ENCODE data around the gene PRKCH. TPM values are rescaled to one million over a fixed set of nuclear protein-coding genes. Genes with fewer than 3 reads are reported as not detected.
"Not testable (repeated sequence)": the region's sequence is repeated elsewhere in the genome, so short reads cannot be mapped to it uniquely, and the experiment has no call there.

The PRKCH gene
- total and polyA plus RNA-seq, 3 donors from 2014 or later: 15.0 to 26.8 (median 25.4) TPM

DNA sequence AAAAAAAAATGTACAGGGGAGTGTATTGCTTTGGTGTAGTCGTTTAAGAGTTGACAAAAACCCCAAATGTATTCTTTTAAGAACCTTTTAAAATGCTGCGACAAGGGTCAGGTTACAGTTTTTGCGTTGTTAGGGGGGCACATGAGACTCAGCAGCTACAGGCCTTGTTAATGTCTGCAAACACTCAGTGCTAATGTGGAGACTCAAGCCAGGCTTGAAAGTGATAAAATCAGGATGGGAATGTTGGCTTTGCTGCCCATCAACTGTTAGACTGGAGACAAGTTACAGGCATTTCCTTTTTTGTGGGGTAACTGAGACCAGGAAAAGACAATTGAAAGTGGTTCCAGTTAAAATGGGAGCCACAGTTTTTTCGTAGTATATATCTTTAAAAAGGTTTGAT lies 84.8 kb downstream of the PRKCH start:
- intact Hi-C loops (cut with DNase I; ENCODE audit: low total_unique reads): no loop called here
- Histone ChIP-seq H3K9me3 (no peaks in the 10 kb centered on the region), H3K27ac (no peak overlapping the region), H3K36me3 (ENCODE audit: low read depth, missing control alignments) (no peaks in the 10 kb centered on the region), H3K27me3 (no peaks in the 10 kb centered on the region), H3K4me1 (no peaks in the 10 kb centered on the region), H3K4me3 (no peak overlapping the region)
- 49 to 61% methylated on average over 4 of the region's 4 CpGs for WGBS, 2 donors
- no peak for DNase-seq
- no peak for TF ChIP-seq POLR2A (IDR thresholded peaks at IDR 0.05)
- TF ChIP-seq, protein P1, sequence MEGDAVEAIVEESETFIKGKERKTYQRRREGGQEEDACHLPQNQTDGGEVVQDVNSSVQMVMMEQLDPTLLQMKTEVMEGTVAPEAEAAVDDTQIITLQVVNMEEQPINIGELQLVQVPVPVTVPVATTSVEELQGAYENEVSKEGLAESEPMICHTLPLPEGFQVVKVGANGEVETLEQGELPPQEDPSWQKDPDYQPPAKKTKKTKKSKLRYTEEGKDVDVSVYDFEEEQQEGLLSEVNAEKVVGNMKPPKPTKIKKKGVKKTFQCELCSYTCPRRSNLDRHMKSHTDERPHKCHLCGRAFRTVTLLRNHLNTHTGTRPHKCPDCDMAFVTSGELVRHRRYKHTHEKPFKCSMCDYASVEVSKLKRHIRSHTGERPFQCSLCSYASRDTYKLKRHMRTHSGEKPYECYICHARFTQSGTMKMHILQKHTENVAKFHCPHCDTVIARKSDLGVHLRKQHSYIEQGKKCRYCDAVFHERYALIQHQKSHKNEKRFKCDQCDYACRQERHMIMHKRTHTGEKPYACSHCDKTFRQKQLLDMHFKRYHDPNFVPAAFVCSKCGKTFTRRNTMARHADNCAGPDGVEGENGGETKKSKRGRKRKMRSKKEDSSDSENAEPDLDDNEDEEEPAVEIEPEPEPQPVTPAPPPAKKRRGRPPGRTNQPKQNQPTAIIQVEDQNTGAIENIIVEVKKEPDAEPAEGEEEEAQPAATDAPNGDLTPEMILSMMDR (IDR thresholded peaks at IDR 0.05): no peak

DNA sequence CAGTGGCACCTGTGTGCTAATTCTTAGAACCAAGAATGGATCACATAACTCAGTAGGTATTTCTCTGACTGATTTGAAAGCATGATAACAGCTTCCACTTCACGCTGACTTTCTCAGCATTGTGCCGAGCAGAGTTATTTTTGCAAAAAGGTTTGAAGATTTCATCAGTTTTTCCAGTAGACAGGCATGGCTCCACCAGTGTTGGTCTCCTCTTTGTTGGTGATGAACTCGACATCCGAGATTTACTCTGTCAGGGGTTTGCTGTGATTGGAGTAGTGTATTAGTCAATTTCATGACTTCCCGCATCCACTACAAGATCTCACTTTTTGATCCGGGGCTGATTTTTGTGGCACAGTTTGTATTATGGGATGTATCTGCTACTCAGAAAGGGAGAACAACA lies 85.3 kb downstream of the PRKCH start:
- no peak for DNase-seq
- Histone ChIP-seq H3K9me3 (no peaks in the 10 kb centered on the region), H3K4me3 (no peak overlapping the region), H3K4me1 (no peaks in the 10 kb centered on the region), H3K27me3 (no peaks in the 10 kb centered on the region), H3K27ac (no peak overlapping the region), H3K36me3 (ENCODE audit: low read depth, missing control alignments) (no peaks in the 10 kb centered on the region)
- WGBS, 2 donors: 75 to 97% methylated on average over 6 of the region's 6 CpGs
- TF ChIP-seq, protein P1 (IDR thresholded peaks at IDR 0.05): no peak
- no peak for TF ChIP-seq POLR2A (IDR thresholded peaks at IDR 0.05)
- intact Hi-C loops (cut with DNase I; ENCODE audit: low total_unique reads): no loop called here

DNA sequence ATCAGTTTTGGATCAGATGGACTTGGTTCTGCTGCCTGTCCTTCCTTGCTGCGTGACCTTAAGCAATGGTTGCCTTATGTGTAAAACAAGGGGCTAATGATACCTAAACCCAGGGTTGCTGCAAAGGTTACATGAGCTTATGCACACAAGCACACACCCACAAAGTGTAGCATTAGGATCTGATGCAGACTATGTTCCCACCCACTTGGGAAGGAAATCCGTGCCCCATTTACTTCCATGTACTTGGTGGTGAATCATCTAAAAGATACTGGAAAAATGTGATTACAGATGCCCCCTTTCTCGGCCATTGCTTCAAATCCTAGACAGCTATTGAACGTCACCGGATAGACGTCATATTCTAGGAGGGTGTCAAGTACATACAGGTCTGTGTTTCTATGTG lies 87.1 kb downstream of the PRKCH start:
- intact Hi-C loops (cut with DNase I; ENCODE audit: low total_unique reads): no loop called here
- 89 to 94% methylated on average over 6 of the region's 6 CpGs for WGBS, 2 donors
- Histone ChIP-seq H3K4me1 (no peaks in the 10 kb centered on the region), H3K9me3 (no peaks in the 10 kb centered on the region), H3K27ac (no peak overlapping the region), H3K27me3 (no peaks in the 10 kb centered on the region), H3K4me3 (no peak overlapping the region), H3K36me3 (ENCODE audit: low read depth, missing control alignments) (no peaks in the 10 kb centered on the region)
- DNase-seq: no peak
- no peak for TF ChIP-seq POLR2A (IDR thresholded peaks at IDR 0.05)
- TF ChIP-seq, protein P1 (IDR thresholded peaks at IDR 0.05): no peak

DNA sequence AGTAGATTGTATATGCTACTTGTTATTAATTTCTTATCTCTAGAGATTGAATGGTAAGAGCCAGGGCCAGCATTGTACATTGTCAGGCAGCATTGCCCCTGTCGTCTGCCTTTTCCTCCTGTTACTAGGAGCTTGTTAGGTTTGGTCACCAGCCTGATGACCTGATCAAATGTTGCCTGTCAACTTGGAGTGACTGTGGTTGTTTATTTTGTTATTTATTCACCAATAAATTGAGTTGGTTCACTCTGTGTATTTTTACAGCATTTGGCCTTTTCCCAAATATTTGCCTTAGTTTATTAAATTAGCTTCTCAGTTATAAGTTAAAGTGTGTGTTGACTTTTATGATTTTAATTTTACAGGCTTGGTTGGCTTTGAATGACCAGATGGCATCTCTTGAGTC lies 88.4 kb downstream of the PRKCH start:
- 58 to 75% methylated on average over 1 of the region's 1 CpG for WGBS, 2 donors
- DNase-seq: no peak

DNA sequence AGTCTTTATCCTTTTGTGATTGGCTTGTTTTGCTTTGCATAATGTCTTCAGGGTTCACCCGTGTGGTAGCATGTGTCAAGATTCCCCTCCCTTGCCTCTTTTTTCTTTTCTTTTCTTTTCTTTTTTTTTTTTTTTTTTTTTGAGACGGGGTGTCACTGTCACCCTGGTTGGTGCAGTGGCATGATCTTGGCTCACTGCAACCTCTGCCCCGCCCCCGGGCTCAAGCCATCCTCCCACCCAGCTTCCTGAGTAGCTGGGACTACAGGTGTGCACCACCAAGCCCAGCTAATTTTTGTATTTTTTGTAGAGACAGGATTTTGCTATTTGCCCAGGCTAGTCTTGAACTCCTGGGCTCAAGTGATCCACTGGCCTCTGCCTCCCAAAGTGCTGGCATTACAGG lies 94.6 kb downstream of the PRKCH start:
- H3K4me3 ChIP-seq; H3K27ac ChIP-seq; H3K4me1 ChIP-seq; H3K27me3 ChIP-seq; H3K36me3 ChIP-seq (ENCODE audit: low read depth, missing control alignments); intact Hi-C loops (cut with DNase I; ENCODE audit: low total_unique reads); H3K9me3 ChIP-seq; DNase-seq: not testable (repeated sequence)
- WGBS, 2 donors: 89 to 93% methylated on average over 1 to 4 of the region's 4 CpGs

More for the DNA sequence above, 88.4 kb downstream of the PRKCH start:
- no peaks in the 10 kb centered on the region for H3K36me3 ChIP-seq (ENCODE audit: low read depth, missing control alignments)
- no peak overlapping the region for H3K27ac ChIP-seq
- TF ChIP-seq POLR2A (IDR thresholded peaks at IDR 0.05): no peak
- TF ChIP-seq, protein P1 (IDR thresholded peaks at IDR 0.05): no peak
- no peaks in the 10 kb centered on the region for H3K4me1 ChIP-seq
- intact Hi-C loops (cut with DNase I; ENCODE audit: low total_unique reads): no loop called here
- no peak overlapping the region for H3K4me3 ChIP-seq
- H3K9me3 ChIP-seq: no peaks in the 10 kb centered on the region
- no peaks in the 10 kb centered on the region for H3K27me3 ChIP-seq
